ENCODE measurements around the gene UNC5CL. TPM values are rescaled to one million over a fixed set of nuclear protein-coding genes. Genes with fewer than 3 reads are reported as not detected.

Gene UNC5CL
- total RNA-seq, 1 experiment from 2014 or later, result 4.5 TPM

DNA sequence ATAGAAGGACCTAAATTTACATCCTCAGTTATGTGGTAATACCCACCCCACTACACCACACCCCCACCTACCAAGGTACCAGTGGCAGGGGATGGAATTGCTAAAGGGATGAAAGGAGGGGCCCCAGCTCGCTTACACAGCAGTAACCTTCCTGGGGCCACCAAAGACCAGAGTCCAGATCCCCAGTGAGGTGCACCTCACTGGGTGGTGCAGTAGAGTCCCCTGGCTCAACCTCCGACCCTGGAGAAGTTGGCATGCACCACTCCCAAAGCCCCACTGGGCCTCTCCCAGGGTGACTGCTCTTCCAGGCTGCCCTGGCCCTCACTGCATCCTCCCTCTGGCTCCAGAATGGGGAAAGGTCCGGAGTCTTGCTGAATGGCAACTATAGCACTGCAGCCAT, 816 bp downstream of the UNC5CL start (continued):
- TF ChIP-seq, protein P1, sequence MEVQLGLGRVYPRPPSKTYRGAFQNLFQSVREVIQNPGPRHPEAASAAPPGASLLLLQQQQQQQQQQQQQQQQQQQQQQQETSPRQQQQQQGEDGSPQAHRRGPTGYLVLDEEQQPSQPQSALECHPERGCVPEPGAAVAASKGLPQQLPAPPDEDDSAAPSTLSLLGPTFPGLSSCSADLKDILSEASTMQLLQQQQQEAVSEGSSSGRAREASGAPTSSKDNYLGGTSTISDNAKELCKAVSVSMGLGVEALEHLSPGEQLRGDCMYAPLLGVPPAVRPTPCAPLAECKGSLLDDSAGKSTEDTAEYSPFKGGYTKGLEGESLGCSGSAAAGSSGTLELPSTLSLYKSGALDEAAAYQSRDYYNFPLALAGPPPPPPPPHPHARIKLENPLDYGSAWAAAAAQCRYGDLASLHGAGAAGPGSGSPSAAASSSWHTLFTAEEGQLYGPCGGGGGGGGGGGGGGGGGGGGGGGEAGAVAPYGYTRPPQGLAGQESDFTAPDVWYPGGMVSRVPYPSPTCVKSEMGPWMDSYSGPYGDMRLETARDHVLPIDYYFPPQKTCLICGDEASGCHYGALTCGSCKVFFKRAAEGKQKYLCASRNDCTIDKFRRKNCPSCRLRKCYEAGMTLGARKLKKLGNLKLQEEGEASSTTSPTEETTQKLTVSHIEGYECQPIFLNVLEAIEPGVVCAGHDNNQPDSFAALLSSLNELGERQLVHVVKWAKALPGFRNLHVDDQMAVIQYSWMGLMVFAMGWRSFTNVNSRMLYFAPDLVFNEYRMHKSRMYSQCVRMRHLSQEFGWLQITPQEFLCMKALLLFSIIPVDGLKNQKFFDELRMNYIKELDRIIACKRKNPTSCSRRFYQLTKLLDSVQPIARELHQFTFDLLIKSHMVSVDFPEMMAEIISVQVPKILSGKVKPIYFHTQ (CRISPR knock-in tag; IDR thresholded peaks at IDR 0.05), result no peak
- TF ChIP-seq NR2C2 (CRISPR knock-in tag; IDR thresholded peaks at IDR 0.05), result no peak
- TF ChIP-seq MYBL2 (CRISPR knock-in tag; IDR thresholded peaks at IDR 0.05), result no peak
- no peak for TF ChIP-seq ESRRA (CRISPR knock-in tag; IDR thresholded peaks at IDR 0.05; ENCODE audit: borderline replicate concordance)
- TF ChIP-seq, protein P2, sequence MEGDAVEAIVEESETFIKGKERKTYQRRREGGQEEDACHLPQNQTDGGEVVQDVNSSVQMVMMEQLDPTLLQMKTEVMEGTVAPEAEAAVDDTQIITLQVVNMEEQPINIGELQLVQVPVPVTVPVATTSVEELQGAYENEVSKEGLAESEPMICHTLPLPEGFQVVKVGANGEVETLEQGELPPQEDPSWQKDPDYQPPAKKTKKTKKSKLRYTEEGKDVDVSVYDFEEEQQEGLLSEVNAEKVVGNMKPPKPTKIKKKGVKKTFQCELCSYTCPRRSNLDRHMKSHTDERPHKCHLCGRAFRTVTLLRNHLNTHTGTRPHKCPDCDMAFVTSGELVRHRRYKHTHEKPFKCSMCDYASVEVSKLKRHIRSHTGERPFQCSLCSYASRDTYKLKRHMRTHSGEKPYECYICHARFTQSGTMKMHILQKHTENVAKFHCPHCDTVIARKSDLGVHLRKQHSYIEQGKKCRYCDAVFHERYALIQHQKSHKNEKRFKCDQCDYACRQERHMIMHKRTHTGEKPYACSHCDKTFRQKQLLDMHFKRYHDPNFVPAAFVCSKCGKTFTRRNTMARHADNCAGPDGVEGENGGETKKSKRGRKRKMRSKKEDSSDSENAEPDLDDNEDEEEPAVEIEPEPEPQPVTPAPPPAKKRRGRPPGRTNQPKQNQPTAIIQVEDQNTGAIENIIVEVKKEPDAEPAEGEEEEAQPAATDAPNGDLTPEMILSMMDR (IDR thresholded peaks at IDR 0.05), result no peak

DNA sequence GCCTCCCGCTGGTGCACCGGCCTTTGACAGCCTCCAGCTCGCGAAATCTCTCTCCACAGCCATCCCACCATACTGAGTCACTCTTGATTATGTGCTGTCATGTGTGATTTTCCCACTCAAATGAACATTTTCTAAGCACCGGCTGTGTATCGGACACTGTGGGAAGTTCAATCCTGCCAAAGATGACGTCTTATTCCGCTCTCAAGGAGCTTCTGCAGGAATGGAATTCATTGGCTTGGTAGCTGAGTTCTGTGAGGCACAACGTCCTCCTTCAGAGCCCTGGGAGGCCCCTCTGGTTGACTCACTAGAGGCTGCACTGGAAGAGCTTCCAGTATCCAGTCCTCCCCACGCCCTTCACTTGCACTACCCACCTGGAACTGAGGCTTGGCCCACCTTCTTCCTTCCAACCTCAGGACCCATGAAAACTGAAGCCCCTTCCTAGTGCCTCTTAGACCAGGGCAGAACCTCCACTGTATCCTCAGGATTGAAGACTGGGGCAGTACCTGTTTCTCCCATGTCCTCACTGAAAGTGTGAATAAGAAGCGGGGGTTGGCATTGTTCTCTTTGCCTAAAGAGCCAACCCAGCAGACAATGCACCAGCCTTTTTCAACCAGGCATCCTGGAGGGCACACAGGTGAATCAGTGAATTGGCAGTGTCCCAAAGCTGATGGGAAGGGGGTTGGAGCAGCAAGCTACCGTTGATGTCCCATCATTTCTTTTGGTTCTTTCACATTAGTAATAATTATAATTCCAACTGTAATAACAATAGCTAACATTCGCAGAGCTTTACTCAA, 1.7 kb downstream of the UNC5CL start:
- Mint-ChIP-seq H3K9me3 (no peaks in the 10 kb centered on the region), H3K36me3 (no peaks in the 10 kb centered on the region), H3K4me1 (peaks cover 15% of the 10 kb centered on the region), H3K27me3 (ENCODE audit: low read depth) (no peaks in the 10 kb centered on the region), H3K4me3 (no peak overlapping the region), H3K27ac (no peak overlapping the region)
- ChIA-PET POLR2A (no interaction called here), CTCF (interaction anchor here (0.8 to 4.5 kb wide), 10 partner anchors 8 to 195 kb away, joined by 3 to 94 read pairs (median 4); no protein-coding TSS in a partner anchor)
- ATAC-seq (no peak), DNase-seq (ENCODE audit: low spot score) (no peak)
- no peak for TF ChIP-seq HMGA2 (CRISPR knock-in tag; IDR thresholded peaks at IDR 0.05)
- TF ChIP-seq RELA (CRISPR knock-in tag; IDR thresholded peaks at IDR 0.05; ENCODE audit: borderline replicate concordance), result no peak
- no peak for TF ChIP-seq NR3C1 (CRISPR knock-in tag; conservative IDR thresholded peaks at IDR 0.05; ENCODE audit: low read depth)
- TF ChIP-seq, protein P3, sequence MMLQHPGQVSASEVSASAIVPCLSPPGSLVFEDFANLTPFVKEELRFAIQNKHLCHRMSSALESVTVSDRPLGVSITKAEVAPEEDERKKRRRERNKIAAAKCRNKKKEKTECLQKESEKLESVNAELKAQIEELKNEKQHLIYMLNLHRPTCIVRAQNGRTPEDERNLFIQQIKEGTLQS (CRISPR knock-in tag; conservative IDR thresholded peaks at IDR 0.05), result no peak
- no peak for TF ChIP-seq ESRRA (CRISPR knock-in tag; IDR thresholded peaks at IDR 0.05; ENCODE audit: borderline replicate concordance)
- no peak for TF ChIP-seq CREM (CRISPR knock-in tag; IDR thresholded peaks at IDR 0.05)
- no peak for TF ChIP-seq CREB1 (CRISPR knock-in tag; IDR thresholded peaks at IDR 0.05)
- TF ChIP-seq, protein P1 (CRISPR knock-in tag; IDR thresholded peaks at IDR 0.05), result no peak
- no peak for TF ChIP-seq KAT7 (CRISPR knock-in tag; IDR thresholded peaks at IDR 0.05; ENCODE audit: borderline replicate concordance)
- TF ChIP-seq GTF2I (CRISPR knock-in tag; conservative IDR thresholded peaks at IDR 0.05), result no peak
- TF ChIP-seq EMX1 (CRISPR knock-in tag; IDR thresholded peaks at IDR 0.05), result no peak
- no peak for TF ChIP-seq MYBL2 (CRISPR knock-in tag; IDR thresholded peaks at IDR 0.05)
- TF ChIP-seq ETV6 (CRISPR knock-in tag; IDR thresholded peaks at IDR 0.05), result no peak

Data from WTC11 (cell line).